ENCODE data around the gene TMEM87B.
A peak's percentile ranks its signal among the peaks of the same experiment; 100 is the strongest.
"Not testable (repeated sequence)": the region's sequence is repeated elsewhere in the genome, so short reads cannot be mapped to it uniquely, and the experiment has no call there.

TMEM87B gene

GRCh38 chr2:112033600-112033999 lies 21.5 kb upstream of the TMEM87B start:
- no peak for DNase-seq (ENCODE audit: low read depth in 3 of 3)

GRCh38 chr2:112034924-112035323 lies 20.1 kb upstream of the TMEM87B start:
- DNase-seq (ENCODE audit: low read depth in 3 of 3): no peak

DNA sequence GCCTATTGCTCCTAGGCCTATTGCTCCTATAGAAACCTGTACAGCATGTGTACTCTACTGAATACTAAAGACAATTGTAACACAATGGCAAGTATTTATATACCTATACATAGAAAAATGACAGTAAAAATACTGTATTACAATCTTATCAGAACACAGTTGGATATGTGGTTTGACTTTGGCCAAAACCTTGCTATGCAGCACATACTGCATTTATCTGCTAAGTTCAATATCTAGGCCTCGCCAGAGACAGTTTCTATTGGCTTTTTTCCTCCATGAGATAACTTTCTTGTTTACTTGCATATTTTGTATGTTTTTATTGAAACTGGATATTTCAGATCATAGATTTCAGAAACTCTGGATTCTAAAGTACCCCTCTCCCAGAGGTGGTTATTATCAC lies 19.3 kb upstream of the TMEM87B start:
- no peak for DNase-seq (ENCODE audit: low read depth in 3 of 3)

GRCh38 chr2:112039556-112039955 lies 15.5 kb upstream of the TMEM87B start:
- DNase-seq (ENCODE audit: low read depth in 3 of 3): not testable (repeated sequence)

- not testable (repeated sequence) for DNase-seq (ENCODE audit: low read depth in 3 of 3)
These were observed 15.0 kb upstream of the TMEM87B start for GRCh38 chr2:112040066-112040465.

DNA sequence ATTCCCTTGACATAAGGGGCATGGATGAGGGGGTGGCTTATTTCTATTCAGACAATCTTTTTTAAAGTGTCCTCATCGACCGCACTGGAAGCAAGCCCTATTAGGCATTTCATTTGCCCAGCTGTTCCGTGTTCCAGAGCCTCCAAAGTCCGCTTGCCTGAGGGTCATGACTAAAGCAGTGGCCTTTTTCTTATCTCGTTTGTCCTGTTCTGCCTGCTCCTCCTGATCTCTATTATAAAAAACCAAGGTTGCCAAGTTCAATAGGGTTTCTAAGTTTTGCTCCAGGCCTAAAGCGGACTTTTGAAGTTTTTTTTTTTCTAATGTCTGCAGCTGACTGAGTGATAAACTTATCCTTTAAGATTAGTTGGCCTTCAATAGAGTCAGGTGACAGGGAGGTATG lies 13.6 kb upstream of the TMEM87B start:
- not testable (repeated sequence) for DNase-seq (ENCODE audit: low read depth in 3 of 3)

DNA sequence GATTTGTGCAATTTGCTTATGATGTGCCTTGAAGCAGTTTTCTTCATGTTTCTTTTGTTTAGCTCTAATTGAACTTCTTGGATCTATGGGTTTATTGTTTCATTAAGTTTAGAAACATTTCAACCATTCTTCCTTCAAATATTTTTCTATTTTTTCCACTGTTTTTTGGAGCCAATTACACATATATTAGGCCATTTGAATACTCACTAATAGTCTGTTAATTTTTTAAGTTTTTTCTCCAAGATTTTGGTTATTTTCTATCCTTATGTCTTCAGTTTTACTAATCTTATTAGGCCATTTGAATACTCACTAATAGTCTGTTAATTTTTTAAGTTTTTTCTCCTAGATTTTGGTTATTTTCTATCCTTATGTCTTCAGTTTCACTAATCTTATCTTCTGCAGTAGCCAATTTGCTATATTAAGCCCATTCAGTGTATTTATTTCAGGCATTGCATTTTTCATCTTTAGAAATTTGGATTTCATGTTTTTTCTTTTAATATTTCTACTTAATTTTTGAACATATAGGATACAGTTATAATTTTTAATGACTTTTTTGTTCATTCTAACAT lies 9.5 kb upstream of the TMEM87B start:
- no peak for DNase-seq (ENCODE audit: low read depth in 3 of 3)

GRCh38 chr2:112046231-112046630 lies 8.8 kb upstream of the TMEM87B start:
- DNase-seq (ENCODE audit: low read depth in 3 of 3): no peak

GRCh38 chr2:112047537-112048235 lies 7.4 kb upstream of the TMEM87B start:
- no peak for DNase-seq (ENCODE audit: low read depth in 3 of 3)

DNA sequence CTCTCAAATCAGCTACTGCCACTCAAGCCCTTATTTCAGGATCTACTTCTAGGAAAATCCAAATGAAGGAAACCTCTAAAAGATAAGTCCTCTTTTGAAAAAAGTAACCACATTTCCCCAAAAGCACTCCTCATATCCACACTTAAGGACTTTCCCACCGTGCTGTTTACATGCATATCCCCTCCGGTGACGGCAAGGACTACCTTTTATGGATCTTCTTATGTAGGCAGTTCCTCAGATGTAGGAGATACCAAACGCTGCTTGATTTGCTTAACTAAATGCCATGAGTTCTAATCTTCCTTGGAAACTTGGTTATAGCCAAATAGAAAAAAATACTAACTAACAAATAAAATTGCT lies 6.9 kb upstream of the TMEM87B start:
- DNase-seq (ENCODE audit: low read depth in 3 of 3): no peak

DNA sequence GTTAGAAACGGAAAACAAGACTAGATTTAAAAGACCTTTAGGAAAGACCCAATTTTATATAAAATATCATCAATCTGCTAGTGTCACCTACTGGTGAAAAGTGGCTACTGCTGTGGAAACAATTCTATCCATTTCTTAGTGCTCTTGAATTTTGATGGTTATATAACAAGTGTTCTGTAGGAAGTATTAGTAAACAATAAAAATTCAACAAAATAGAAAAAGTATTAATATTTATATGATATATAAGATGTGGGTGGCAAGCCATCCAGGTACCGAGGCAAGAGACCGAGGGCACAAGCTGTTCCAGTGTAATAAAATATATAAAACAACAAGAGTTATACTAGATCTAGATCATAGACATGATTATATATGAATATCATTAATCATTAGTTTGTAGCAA lies 6.2 kb upstream of the TMEM87B start:
- DNase-seq (ENCODE audit: low read depth in 3 of 3): no peak

DNA sequence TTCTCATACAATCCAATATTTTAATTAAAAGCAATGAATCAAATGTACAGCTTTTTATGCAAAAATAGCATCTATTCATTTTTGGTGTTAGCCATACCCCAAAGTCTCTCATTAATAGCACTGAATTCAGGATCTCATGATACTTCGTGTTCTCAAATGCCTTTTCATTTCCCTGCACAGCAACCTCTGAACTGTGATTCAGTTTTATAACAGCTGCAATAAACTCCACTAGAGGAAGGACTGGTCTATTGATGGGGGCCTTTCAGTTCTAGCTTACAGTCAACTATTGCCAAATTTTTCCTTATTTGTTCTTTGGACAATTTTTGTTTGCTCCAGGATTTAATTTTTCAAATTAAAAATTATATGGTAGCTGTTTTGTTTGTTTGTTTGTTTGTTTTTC lies 4.8 kb upstream of the TMEM87B start:
- no peak for DNase-seq (ENCODE audit: low read depth in 3 of 3)

DNA sequence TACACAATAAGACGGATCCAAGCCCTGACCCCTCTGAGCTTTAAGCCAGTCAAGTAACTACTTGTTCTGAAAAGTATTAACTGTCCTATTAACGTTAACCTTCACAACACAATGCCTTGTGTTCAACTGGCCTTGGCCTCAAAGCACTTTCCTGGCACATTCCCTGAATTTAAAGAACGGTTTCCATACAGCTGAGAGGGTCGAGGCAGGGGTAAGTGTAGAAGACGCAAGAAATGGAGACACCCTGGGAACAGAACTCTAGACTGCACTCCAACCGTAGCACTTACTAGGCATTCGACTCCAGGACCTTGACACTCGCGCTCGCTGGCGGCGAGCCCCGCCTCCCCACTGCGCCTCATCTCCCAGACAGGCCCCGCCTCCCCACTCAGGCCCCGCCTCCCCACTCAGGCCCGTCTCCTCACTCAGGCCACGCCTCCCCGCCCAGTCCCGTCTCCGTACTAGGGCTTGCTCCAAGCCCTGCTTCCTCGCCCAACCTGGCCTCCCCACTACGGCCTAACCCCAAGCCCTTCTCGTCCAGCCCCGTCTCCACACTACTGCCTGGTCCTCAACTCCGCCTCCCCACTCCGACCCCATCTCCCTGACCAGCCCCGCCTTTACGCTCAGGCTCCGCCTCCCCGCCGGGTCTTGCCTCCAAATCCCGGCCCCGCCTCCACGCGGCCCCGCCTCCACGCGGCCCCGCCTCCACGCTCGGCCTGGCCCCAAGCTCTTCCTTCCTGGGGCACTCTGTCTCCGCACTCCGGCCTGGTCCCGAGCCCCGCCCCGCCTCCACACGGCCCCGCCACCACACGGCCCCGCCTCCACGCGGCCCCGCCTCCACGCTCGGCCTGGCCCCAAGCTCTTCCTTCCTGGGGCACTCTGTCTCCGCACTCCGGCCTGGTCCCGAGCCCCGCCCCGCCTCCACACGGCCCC lies 887 bp upstream of the TMEM87B start:
- DNase-seq (ENCODE audit: low read depth in 3 of 3): peak; percentile 96 to 99 (median 98)

- peak in 1 of 3 experiments; percentile 2 for DNase-seq (ENCODE audit: low read depth in 3 of 3)
These were observed 909 bp downstream of the TMEM87B start for GRCh38 chr2:112055730-112056625.

DNA sequence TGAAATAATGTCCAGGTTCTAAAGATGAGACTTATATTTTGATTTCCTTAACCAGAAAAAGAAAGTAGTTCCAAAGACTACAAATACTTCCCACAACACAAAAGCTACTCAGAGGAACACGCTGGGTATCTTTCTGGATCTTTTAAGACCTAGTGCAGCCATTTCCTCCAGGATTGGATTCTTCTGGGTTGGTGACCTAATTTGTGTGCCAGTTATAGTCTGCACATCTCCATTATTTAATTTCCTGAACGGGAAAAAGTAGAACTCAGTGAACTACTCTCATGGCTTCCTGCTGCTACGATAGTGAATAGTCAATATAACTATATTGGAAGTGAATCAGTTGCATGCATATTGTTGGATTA lies 1.5 kb downstream of the TMEM87B start:
- DNase-seq (ENCODE audit: low read depth in 3 of 3): no peak

DNA sequence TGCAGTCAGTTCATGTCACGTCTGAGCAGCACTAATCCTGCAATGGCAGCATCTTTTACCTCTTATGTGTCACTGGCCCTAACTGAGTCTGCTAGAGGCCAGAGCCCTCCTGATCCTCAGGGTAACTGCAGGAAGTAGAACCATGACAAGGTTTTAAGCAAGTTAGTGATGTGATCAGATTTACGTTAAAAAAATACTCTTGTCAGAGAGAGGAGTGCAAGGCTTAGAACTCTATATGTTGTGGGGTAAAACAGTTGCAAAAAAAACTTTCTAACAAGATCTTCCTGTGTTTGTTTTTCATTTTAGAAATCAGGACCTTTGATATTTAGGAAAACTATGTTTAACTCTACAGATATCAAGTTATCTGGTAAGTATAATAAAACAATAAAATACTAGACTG lies 4.6 kb downstream of the TMEM87B start:
- DNase-seq (ENCODE audit: low read depth in 3 of 3): no peak

DNA sequence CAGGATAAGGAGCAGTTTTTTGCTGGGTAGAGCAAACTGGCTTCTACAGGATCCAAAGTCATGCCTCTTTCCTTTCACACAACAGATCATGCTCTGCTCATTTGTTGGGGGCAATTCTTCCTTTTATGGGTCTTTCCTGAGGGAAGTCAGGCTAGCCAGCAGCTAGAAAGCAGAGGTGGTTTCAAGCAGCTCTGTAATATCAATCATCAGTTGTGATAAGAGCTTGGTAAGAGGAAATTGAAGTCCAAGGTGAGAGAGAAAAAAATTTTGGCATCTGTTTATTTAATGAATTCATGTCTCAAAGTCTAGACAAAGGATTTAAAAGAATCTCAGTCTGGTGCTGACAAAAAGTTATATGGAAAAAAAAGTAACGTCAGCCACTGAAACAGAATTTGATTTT lies 6.2 kb downstream of the TMEM87B start:
- DNase-seq (ENCODE audit: low read depth in 3 of 3): no peak

GRCh38 chr2:112061840-112062239 lies 6.8 kb downstream of the TMEM87B start:
- DNase-seq (ENCODE audit: low read depth in 3 of 3): no peak

DNA sequence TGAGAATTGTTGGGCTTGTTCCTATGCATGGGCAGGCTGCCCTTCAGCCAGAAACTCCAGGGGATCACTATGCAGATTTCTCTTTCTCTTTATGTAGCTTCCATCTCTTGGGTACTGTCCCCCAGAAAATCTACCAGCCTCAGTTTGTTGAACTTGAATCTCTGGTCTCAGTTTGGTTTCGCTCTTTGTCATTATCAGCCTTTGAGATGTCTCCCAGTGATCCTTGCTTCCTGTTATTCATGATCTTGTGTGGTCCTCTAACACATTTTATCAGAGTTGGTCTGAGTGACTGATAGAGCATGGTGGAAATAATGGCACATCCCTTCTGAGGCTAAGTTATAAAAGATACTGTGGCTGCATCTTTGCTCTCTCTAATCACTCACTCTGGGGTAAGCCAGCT lies 7.8 kb downstream of the TMEM87B start:
- no peak for DNase-seq (ENCODE audit: low read depth in 3 of 3)

GRCh38 chr2:112065486-112065885 lies 10.4 kb downstream of the TMEM87B start:
- no peak for DNase-seq (ENCODE audit: low read depth in 3 of 3)

DNA sequence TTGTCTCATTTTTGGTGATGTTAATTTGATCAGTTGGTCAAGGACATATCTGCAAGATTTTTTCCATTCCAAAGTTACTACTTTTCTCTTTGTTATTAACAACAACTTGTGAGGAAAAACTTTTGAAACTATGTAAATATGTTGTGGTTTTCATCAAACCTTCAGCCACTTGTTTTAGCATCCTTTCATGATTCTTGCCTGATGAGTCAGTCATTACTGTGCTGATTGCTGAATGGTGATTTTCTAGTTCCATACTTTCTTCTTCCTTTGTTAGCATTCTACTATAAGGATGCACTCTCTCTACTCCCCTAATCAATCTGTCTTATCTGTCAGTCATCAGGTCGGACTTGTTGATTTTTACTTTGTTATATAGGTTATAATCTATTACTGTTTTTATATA lies 10.9 kb downstream of the TMEM87B start:
- no peak for DNase-seq (ENCODE audit: low read depth in 3 of 3)

- not testable (repeated sequence) for DNase-seq (ENCODE audit: low read depth in 3 of 3)
These were observed 14.7 kb downstream of the TMEM87B start for GRCh38 chr2:112069794-112070193.

Data from stimulated activated CD4-positive, alpha-beta T cell treated with anti-CD3 and anti-CD28 coated beads, TNF-alpha, amount 100 ng/mL, for 4 hours (primary cell).